ENCODE results near the gene ELL2.

DNA sequence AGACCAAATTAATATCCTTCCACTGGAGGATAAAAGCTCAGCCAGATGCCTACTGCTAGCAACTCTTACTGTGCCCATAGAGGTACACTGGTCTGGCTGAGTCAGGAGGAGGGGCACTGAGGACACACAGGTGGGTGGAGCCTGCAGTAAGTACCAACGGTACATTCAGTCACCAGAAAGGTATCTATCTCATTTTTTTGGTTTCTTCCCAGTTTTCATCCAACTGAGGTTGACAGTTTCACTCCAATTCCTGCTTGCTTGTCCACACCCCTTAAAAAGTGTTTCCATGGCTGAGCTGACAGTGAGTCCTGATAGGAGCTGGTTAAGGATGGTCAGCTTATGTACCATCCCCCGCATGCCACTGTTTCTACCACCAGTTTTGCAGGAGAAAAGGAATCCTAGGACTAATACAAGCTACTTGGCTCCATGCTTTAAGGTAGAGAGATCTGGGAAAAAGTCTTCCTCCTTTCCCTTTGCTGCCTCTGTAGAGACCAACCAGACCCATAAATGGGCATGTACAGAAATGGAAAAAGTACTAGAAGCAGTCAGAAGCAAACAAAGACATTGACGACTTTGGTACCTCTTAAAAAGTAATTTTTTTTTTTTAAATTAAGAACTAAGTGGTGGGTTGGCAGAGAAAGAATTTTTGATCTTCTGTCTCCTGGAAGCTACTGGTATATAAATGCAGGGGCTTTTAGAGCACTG is 3.2 kb downstream of the ELL2 start:
- TF ChIP-seq POLR2A (IDR thresholded peaks at IDR 0.05; ENCODE audit: low read depth, low read length), result no peak
- TF ChIP-seq POLR2AphosphoS5 (IDR thresholded peaks at IDR 0.05; ENCODE audit: low read depth, low read length), result 0 out of 2 replicates have a peak, but pooled peaks have one; percentile 31
- TF ChIP-seq TAF1 (IDR thresholded peaks at IDR 0.05; ENCODE audit: low read depth, low read length), result no peak
- no peak for TF ChIP-seq SPI1 (IDR thresholded peaks at IDR 0.05; ENCODE audit: low read depth, low read length)
- no peak for TF ChIP-seq POU2F2 (IDR thresholded peaks at IDR 0.05; ENCODE audit: low read depth, low read length)
- TF ChIP-seq PAX5 (IDR thresholded peaks at IDR 0.05; ENCODE audit: insufficient read depth, low read length, severe bottlenecking), result no peak
